GM18907 (cell line): ENCODE measurements around the gene ZC3H10.

ENCODE experiments used
- ATAC-seq: cut with Tn5 transposase; IDR thresholded peaks from one replicate; pipeline ENCODE4 v1.9.1; 2021; ENCODE audit warnings: mild to moderate bottlenecking, moderate library complexity; ENCODE audit not compliant: unreplicated experiment

The ZC3H10 gene

GRCh38 chr12:56126732-56127239 lies 8.7 kb downstream of the ZC3H10 start:
- ATAC-seq, result no peak

DNA sequence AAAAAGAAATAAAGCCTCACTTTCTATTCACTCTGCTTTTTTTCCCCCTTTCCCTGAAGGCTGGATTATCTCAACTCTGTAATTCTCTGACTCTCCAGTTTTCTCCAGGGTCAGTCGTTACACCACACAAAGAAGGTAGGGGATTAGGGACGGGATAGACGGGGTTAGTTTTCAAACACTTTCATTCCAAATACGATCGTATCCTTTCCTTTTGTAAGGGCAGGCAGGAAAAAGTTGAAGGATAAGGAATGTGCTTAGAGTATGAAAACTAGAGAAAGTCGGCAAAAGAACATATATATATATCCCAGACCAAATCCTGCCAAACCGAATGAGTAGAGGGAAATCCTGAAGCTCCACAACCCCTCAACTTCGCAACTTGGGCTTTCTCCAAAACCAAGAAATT lies 9.4 kb downstream of the ZC3H10 start:
- no peak for ATAC-seq

DNA sequence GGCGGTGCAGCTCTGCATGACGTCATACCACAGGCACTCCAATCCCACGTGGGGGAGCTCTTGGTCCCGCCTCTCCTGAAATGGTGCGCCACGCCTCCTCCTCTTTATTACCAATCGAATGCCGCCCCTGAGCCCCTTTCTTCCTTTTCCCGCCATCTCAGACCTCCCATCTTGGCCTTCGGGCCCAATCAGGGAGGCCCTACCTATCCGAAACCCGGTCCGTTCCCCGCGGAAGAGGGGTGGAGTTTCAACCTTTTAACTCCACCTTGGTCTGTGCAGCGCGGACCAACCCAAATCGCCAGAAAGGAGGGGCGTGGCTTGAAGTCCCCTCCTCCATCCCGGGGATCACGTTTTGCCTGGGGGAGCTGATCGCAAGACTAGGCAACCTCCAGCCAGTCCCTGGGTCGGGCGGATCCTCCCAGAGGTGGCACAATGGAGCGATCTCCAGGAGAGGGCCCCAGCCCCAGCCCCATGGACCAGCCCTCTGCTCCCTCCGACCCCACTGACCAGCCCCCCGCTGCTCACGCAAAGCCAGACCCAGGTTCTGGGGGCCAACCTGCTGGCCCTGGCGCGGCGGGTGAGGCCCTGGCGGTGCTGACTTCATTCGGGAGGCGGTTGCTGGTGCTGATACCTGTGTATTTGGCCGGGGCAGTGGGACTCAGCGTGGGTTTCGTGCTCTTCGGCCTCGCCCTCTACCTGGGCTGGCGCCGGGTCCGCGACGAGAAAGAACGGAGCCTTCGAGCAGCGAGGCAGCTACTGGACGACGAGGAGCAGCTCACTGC lies 10.0 kb downstream of the ZC3H10 start, which contains the start of gene ESYT1:
ESYT1 (plus strand) TSS at position 380 of the 782 bp plus-strand sequence; CDS start at position 433, 53 bp downstream.
- ATAC-seq, result peak; percentile 88

DNA sequence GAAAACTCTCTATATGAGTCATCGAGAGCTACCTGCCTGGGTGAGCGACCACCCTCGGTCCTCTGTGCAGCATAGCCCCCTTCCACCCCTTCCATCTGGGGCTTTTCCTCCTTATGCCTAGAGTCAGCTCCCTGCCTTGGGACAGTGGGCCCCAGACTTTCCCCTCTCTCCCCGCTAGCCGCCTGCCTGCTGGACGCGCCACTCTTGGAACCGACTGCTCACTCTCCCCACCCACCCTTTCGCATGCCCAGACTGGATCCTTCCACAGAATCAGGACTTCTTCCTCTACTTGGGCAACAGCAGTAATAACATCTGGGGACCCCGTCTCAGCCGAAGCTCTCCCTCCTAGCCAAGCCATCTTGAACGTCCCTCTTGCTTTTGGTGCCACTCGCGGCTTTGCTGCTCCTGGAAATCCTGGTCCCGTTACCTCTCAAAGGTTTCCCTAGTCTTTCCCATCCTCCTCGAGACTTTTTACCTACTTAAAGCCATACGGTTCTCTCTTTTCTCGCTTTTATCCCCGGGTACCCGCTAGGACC lies 10.7 kb downstream of the ZC3H10 start:
- ATAC-seq, result no peak

GRCh38 chr12:56129206-56129941 lies 11.3 kb downstream of the ZC3H10 start:
- peak; percentile 34 for ATAC-seq

DNA sequence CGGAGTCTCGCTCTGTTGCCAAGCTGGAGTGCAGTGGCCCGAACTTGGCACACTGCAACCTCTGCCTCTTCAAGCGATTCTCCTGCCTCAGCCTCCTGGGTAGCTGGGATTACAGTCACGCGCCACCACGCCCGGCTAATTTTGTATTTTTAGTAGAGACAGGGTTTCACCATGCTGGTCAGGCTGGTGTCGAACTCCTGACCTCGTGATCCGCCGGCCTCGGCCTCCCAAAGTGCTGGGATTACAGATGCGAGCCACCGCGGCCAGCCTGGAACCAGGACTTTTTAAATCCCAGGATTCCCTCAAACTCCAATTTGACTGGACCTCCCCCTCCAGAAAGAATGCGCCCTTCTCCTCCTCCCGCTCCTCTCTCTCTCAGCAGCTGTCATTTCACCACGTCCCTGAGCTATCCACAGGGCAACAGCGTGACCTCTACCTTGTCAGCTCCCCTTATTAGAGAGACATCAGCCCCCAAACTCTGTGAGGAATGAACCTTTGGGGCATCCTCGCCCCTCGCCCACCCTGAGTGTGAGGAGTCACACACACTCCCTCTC lies 12.0 kb downstream of the ZC3H10 start:
- no peak for ATAC-seq

- no peak for ATAC-seq
Observed at GRCh38 chr12:56130876-56131275, 12.8 kb downstream of the ZC3H10 start.

DNA sequence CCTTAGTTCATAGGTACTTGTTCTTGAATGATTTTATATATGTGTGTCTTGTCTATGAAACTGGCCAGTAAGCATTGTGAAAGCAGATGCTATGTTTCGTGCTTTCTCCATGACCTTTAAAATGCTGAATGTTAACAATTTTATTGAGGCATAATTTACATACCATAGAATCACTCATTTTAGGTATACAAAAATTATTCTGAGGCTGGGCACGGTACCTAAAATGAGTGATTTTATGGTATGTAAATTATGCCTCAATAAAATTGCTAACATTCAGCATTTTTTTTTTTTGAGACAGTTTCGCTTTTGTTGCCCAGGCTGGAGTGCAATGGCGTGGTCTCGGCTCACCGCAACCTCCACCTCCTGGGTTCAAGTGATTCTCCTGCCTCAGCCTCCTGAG lies 16.8 kb downstream of the ZC3H10 start:
- ATAC-seq, result no peak

DNA sequence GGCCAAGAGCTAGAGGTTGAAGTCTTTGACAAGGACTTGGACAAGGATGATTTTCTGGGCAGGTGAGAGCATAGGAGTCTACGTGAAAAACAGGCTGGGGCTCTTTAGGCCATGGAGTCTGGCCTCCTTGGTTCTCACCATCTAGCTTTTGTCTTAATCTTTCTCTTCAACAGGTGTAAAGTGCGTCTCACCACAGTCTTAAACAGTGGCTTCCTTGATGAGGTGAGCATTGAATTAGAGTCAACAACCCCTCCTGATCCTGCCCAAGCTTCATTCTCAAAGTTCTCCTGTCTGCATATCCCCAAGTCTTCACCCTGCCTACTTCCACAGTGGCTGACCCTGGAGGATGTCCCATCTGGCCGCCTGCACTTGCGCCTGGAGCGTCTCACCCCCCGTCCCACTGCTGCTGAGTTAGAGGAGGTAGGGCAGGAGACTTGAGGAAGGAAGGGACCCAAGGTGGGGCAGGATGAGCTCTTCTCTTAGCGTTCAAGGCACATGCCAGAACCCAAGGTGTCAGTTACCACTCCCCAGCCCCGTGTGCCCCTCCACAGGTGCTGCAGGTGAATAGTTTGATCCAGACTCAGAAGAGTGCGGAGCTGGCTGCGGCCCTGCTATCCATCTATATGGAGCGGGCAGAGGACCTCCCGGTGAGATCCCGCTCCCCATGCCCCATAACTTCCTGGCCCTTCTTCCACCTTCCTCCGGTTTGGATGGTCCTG lies 19.9 kb downstream of the ZC3H10 start:
- ATAC-seq, result no peak

DNA sequence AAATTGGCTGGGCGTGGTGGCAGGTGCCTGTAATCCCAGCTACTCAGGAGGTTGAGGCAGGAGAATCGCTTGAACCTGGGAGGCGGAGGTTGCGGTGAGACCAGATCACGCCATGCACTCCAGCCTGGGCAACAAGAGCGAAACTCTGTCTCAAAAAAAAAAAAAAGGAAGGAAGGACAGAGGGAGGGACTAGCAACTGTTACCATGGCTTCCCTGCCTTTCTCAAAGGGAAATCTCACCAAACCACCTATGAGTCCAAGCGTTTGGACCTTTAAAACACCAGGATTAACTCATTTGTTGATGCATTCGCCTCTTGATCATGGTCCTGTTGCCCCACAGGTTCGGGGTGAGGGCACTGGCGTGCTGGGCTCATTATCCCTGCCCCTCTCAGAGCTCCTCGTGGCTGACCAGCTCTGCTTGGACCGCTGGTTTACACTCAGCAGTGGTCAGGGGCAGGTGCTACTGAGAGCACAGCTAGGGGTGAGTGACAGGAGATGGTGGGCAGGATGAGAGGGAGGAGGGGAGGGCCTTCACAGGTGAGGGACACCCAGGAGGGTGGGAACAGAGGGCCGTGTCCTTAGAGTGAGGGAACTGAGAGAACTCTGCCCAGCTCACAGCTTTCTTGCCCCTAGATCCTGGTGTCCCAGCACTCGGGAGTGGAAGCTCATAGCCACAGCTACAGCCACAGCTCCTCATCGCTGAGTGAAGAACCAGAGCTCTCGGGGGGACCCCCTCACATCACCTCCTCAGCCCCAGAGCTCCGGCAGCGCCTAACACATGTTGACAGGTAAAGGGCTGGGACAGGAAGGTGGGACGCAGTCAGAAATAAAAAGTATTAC lies 24.1 kb downstream of the ZC3H10 start:
- no peak for ATAC-seq

- no peak for ATAC-seq
Observed at GRCh38 chr12:56143217-56143616, 25.2 kb downstream of the ZC3H10 start.

DNA sequence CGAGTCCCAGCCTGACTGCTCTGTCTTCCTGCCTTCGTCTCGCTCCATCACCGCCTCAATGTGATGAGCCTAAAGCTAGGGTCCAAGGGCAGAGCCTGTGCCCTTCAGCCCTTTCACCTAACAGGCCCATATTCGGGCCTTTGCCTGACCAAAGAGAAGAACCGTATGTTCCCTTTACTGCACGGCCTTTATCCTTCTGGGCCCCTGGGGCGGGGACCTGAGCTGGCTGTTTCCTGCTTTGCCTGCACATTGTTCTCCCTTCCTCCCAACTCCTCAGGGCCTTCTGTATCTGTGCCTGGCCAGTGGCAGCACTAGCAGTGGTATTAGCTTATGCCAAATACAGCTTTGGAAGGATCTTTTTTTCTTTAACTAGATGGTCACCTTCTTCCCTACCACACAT lies 25.8 kb downstream of the ZC3H10 start:
- ATAC-seq, result no peak

DNA sequence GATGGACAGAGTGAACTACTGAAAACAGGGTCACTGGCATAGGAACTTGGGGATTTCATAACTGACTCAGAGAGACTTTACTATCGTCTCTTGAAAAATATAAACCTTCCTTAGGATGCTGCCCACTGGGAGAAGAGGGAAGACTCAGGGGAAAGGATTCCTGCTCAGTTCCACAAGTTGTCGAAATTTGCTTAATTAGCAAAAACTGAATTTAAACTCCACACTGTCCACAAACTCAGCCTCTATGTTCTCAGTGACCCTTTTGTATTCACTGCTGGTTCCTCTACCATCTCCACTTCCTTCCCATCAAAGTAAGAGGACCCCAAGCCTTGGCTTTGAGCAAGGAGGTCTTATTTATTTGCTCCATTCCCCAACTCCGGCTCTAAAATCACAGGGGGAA lies 27.2 kb downstream of the ZC3H10 start:
- no peak for ATAC-seq

- ATAC-seq, result no peak
Observed at GRCh38 chr12:56146492-56147460, 28.7 kb downstream of the ZC3H10 start.

- no peak for ATAC-seq
Observed at GRCh38 chr12:56150563-56150962, 32.5 kb downstream of the ZC3H10 start.

GRCh38 chr12:56151672-56152131 lies 33.6 kb downstream of the ZC3H10 start:
- peak; percentile 47 for ATAC-seq

DNA sequence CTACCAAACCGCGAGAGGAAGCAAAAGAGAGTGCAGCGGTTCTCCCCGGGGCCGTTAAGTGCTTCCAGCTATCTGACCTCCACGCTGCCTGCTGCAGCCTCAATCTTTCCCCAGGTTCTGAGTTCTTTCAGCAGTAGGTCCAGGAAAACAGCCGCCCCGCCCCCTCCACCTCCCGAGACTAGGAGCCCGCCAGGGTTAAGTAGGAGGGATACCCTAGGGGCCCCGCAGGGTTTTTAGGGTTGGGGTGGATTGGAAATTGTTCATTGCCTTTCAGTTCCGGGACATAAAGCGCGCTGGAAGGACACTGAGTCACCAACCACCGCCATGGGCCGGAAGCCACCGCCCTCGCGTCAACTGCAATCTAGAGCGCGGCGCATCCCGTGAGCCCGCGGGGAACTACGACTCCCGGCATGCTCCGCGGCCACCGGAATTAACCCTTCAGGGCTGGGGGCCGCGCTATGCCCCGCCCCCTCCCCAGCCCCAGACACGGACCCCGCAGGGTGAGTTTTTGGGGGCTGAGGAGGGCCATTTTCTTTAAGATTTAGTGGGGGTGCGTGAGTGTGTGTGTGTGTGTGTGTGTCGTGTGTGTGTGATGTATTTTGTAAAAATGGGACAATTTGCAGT lies 34.2 kb downstream of the ZC3H10 start, which contains the start of gene MYL6B:
MYL6B (plus strand) TSS at position 456 of the 624 bp plus-strand sequence. CDS start 1,332 bp downstream, outside the sequence.
- peak; percentile 82 for ATAC-seq
